ENCODE data around the gene DGKD.

The DGKD gene

GRCh38 chr2:233513953-233514655 is 159.8 kb downstream of the DGKD start:
- DNase-seq: no peak

GRCh38 chr2:233519787-233520611 is 165.7 kb downstream of the DGKD start:
- DNase-seq: no peak
